ENCODE measurements around the gene AP1AR.
"Not testable (repeated sequence)": the region's sequence is repeated elsewhere in the genome, so short reads cannot be mapped to it uniquely, and the experiment has no call there.

The AP1AR gene

DNA sequence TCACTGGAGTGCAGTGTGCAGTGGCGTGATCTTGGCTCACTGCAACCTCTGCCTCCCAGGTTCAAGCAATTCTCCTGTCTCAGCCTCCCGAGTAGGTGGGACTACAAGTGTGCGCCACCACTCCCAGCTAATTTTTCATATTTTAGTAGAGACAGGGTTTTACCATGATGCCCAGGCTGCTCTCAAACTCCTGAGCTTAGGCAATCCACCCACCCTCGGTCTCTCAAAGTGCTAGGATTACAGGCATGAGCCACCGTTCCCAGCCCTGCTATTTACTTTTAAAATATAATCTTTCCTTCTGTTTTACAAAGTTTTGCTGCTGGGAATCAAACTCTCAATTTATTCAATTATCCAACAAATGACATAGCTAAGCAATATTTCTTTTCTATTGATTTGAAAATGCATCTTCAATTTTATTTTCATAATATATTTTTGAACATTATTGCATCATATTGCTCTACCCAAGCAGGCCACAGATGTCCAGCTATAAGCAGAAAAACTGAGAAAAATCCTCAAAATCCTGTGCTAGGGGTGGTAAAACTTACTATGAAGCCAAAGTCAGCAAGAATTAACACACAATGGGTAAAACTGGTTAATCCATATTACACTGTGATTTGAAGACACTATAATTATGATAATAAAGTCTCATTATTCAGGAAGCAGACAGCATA lies 48.9 kb downstream of the AP1AR start:
- DNase-seq, result no peak

DNA sequence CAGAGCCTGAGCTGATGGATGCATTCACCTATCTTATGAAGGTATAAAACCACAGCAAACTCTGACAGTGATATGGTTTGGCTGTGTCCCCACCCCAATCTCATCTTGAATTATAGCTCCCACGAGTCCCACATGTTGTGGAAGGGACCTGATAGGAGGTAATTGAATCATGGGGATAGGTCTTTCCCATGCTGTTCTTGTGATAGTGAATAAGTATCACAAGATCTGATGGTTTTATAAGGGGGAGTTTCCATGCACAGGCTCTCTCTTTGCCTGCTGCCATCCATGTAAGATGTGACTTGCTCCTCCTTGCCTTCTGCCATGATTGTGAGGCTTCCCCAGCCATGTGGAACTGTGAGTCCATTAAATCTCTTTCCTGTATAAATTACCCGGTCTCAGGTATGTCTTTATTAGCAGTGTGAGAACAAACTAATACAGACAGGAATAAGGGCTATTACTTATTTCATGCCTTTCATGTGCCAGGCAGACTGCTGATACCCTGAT lies 50.4 kb downstream of the AP1AR start:
- not testable (repeated sequence) for DNase-seq

DNA sequence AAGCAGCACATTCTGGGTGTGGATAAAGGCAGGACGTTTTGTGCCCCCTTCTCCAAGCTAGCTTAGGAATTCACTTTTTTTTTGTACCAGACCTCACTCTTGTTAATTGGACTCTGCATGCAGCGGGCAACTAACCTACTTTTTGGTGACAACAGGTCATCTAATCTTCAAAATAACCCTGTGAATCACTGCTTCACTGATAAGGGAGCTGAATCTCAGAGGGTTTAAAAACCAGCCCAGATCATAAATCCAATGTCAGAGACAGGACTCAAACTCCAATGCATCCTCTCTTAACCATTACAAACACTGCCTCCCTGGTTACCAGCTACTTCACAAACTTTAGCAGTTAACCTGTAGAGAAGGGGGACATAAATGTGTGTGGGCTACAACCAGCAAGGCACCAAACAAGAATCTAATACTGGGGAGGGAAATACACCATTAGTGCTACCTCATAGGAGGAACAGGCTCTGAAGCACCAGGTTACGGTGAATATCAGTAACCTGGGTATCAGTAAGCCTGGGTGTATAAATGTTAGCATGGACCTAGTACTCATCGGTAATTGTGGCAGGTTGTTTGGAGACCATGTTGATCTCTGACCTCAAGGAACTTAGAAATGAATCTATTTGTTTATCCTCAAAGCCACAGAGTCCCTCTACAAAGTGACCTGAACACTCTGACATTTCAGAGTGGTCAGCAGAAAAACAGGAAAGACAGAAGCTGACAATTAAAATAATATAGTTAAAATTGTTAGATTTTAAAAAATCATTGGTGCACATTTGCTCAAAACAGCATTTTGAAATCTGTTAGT lies 51.5 kb downstream of the AP1AR start:
- no peak for DNase-seq

DNA sequence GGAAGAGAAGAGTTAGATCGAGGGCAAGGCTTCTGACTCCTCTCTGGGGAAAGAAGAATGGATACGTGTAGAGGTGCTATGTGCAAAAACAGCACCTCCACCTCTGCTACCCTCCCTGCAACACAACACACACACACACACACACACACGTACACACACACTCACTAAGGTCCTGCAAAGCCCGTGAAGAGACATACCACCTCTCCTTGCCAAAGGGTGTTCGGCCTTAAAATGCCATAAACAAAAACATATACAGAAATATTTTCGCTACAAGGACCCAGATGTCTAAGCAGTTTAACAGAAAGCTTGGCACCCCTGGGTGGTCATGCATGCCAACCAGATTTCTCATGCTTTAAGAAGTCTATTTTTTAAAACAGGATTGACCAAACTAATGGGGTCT lies 52.6 kb downstream of the AP1AR start:
- no peak for DNase-seq

DNA sequence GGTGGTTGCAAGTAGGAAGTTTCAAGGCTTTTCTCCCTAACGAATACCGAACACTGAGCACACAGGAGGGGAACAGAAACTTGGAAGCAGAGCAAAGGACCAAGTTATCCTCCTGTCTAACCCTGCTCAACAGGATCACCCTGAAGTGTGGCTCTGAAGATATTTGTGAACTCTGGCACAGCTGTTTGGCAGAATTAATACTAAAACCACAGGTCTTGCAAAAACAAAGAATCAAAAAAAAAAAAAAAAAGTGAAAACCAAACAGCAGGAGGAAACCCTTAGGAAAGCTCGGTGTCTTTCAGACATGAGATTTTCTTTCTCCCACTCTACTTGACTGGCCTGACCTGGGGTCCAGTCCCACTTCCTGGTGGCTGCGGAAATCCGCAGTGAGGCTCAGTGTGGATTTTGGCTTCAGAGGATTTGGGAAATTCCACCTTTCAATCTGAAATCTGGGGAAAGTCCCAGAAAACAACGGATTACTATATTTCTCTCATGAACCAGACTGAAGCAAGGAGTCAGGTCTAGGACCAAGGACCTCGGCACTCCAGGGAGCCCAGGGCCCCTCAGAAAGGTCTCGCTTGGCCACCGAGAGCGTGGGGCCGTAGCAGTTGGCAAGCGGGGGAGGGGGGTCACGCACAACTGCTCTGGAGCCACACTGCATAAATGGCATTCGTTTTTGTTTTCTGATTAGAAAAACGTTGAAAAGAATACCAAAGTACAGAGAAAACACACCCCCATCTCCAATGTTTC lies 53.2 kb downstream of the AP1AR start:
- DNase-seq, result no peak

DNA sequence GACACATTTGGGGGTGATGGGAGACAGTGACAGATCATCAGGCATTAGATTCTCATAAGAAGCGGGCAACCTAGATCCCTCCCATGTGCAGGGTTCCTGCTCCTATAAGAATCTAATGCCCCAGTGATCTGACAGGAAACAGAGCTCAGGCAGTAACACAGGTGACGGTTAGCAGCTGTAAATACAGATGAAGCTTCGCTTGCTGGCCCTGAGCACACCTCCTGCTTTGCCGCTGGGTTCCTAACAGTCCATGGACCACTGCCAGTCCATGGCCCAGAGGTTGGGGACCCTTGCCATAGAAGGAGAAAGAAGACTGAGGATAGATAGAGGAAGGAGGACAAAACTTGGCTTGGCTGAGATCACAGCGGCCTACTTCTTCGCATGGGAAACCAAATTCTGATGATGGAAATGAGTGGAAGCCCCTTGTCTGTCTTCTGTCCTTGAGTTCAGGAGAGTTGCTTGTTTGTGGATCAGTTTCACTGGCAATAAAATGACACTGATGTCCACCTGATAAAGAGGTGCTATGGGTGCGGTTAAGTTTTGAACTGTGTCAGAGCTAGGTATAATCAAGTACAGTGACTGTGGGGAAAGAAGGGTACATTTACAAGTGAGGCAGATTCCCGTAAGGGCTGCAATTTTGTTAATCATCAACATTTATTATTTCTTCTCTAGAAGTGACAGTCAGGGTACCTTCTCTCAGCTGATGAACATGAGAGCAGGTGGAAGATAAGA lies 55.8 kb downstream of the AP1AR start:
- DNase-seq, result no peak

DNA sequence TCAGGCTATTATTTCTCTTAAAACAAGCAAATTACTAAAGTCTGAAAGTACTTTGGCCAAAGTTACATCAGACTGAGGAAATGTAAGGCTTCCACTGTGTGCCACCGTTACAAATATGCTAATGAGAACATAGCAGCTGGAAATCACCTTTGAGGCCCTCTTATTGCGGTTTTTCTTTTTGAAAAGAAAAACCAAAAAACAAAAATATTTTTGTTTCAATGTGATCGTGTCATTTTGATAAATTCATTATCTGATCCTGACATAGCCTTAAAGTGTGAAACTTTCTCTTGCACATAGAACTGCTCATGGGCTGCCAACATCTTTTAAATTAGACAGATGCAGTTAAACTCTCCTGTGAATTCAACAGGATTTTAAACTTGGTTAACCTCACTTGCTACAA lies 56.9 kb downstream of the AP1AR start:
- no peak for DNase-seq

DNA sequence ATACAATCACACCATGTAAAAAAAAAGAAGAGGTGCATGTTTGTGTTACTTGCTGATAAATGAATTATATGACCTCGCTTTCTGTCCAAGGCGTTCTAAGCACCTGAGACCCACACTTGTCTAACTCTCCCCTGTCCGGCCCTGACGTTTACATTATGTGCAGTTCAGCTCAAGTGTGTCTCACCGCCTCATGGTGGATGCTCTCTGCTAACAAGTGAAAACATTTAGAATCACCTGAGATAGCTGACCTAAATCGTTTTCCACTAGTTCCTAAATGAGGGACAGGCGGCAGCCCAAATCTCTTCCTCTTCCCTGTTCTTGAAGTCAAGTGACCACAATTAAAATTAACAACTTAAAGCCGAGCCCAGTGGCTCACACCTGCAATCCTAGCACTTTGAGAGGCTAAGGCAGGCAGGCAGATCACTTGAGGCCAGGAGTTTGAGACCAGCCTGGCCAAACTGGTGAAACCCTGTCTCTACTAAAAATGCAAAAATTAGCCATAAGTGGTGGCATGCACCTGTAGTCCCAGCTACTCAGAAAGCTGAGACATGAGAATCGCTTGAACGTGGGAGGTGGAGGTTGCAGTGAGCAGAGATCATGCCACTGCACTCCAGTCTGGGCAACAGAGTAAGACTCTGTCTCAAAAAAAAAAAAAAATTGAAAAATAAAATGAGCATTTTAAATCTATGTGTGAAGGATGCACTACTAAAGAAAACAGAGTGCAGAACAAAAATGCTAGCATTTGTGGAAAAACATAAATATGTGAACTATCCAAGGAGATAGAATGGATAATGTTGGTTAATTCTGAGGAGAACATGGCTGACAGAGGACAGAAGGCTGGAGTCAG lies 58.0 kb downstream of the AP1AR start:
- DNase-seq, result no peak

DNA sequence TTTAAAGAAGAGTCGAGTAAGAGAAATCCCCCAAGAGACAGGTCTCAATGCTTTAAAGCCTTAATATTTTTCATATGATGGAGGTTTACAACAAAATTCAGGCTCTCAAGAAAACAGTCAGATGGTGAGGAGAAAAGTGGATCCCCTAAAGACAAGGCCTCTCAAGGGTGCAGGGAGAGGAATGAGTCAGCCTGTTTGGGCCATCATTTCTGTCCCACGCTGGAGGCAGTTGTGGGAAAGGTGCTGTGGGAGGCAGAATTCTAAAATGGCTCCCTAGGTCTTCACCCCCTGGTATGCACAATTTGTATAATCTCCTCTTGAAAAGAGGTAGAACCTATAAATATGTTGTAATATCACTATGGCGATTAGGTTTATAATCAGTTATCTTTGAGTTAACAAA lies 58.8 kb downstream of the AP1AR start:
- DNase-seq, result no peak

DNA sequence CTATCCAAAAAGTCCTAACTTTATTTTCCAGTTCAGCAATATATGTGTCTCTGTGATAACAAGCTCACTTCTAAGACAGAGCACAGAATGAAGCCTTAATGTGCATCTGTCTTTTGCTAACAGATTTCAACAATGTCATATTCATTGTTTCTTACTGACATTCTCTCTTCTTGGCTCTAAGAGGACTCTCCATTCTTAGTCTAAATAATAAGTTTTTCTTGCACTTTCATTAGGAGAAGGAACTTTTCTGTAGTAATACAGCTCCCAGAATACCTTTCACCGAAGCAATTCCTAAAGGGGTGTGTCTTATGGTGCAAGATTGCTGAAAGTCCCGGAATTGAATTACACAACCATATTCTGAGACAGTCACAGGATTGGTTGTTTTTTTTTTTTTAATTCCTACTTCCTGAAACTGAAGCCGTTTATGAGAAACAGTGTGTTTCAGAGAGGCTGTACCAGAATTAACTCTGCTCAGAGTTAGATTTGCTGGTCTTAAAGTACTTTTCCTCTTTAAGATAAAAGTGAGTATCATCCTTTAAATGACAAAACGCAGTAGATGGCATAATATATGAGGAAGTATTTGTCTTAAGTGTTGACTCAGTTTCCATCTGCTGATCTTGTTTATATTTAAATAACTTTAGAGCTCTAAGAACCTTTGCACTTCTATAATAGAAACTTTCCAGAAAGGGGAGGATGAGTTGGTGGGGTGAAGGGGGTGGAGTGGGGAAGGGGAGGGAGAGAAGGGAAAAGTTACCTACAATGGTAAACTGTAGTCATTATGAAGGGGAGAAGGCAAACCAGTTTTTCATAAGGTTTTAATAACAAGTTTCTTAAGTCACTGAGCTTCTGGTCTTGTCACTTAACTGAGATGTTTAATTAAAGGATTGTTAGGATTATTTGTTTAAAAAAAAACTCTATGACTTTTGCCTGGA lies 65.6 kb downstream of the AP1AR start, which contains the start of gene ALPK1:
Gene ALPK1, plus strand, starts transcription at position 421 of the 932 bp plus-strand sequence.
- DNase-seq, result no peak

DNA sequence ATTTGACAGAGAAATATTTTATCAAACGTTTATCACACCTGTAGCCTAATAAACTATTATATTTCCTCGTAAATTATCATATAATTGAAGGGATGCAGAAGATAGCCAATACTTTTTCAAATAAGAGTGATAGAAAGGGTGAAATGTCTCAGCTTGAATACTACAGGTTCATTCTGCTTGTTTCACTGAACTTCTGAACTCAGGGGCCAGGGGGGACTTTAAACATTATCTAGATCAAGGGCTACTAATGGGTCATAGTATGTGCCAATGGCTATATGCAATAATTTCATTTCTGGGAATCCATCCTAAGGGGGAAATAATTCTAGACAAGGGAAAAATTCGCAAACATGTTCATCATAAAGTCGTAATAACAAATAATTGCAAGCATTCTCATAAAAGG lies 68.1 kb downstream of the AP1AR start:
- DNase-seq, result no peak

DNA sequence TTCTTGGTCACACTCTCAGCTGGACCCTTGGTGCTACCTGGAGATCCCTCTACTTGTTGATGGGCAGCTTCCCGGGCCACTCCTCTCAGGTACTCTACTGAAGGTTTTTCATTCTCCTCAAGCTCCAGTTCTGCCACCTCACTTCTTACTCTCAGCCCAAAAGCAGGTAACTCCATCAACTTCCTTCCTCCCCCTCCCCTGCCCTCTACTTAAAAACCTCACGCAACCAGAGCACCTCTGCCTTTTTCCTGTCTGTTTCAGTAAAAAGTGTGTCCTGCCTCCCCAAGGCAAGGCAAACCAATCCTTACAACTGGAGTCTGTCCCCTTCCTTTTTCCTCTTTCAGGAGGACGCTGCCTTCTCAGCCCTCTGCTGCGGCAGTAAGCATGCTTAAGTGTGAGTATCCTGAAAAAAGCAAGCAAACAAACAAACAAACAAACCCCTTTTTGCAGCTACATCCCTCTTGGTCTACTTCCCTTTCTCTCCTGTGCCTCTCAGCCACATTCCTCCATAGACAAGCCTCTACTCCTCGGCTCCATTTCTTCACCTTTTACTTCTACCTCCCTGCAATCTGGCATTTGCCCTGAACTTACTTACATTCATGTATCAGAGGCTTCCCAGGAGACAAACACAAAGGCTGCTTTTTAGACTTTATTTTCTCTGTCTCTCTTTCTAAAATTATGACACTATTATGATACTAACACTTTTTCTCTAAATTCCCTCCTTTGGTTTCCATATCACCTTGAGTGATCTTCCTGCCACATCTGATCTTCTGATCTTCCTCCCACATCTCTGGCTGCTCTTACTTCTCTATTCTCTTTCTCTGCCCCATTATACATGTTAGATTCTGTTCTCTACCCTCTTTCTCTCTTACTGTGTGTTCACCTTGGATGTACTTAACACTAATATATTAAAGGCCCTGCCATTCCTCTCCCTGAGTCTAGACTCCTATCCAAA lies 71.0 kb downstream of the AP1AR start:
- DNase-seq, result no peak

DNA sequence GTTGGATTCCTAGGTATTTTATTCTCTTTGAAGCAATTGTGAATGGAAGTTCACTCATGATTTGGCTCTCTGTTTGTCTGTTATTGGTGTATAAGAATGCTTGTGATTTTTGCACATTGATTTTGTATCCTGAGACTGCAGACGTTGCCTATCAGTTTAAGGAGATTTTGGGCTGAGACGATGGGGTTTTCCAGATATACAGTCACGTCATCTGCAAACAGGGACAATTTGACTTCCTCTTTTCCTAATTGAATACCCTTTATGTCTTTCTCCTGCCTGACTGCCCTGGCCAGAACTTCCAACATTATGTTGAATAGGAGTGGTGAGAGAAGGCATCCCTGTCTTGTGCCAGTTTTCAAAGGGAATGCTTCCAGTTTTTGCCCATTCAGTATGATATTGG lies 73.9 kb downstream of the AP1AR start:
- not testable (repeated sequence) for DNase-seq

DNA sequence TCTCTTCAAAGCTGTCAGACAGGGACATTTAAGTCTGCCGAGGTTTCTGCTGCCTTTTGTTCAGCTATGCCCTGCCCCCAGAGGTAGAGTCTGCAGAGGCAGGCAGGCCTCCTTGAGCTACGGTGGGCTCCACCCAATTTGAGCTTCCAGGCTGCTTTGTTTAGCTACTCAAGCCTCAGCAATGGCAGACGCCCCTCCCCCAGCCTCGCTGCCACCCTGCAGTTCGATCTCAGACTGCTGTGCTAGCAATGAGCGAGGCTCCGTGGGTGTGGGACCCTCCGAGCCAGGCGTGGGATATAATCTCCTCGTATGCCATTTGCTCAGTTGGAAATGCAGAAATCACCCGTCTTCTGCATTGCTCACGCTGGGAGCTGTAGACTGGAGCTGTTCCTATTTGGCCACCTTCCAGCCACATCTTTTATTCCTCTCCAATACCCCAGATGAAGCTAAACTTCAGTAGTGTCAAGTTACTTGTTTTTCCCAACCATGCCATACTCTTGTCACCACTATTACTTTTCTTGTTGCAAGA lies 77.7 kb downstream of the AP1AR start:
- DNase-seq, result peak; percentile 52

DNA sequence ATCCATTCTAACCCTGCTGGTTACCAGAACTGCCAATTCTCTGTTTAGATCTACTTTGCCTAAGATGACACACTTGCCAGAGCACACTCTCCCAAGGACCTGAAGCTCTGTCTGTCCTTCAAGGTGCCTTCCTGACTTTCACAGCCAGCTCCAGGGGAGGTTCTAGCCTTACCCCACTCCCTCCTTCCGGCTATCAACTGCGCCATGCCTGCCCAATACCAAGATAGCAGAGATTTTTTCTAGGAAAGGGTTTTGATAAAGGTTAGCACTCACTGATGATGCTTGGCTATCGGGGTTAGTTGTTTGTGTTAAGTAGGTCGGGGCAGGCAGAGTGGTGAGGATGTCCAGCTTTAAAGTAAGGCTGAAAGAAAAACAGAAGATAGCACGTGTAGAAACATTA lies 79.9 kb downstream of the AP1AR start:
- no peak for DNase-seq

DNA sequence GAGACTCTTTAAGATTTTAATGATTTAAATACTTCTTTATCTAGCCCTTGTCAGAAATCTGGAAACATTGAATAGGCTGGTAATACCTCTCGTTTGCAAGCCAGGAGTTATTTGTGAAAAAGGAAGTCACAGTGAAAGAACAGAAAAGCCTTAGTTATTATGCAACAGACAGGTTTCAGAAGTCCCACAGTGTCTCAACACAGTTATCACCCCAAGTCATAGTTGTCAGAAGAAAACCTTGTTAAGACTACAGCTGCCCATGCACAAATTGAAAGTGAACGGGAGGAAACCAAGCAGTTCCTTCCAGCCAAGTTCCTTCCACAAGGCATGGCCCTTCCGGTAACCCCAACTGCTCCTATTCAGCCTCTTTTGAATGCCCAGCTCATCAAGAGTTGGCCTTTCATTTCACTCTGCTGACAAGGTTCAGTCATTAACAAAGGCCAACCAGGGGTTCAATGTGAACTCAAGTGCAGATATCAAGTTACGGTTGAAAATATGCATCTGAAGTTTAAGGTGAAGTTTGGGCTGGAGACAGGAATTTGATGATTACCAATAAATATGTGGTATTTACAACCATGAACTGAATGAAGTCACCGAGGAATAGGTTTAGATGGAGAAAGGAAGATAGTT lies 81.1 kb downstream of the AP1AR start:
- no peak for DNase-seq

DNA sequence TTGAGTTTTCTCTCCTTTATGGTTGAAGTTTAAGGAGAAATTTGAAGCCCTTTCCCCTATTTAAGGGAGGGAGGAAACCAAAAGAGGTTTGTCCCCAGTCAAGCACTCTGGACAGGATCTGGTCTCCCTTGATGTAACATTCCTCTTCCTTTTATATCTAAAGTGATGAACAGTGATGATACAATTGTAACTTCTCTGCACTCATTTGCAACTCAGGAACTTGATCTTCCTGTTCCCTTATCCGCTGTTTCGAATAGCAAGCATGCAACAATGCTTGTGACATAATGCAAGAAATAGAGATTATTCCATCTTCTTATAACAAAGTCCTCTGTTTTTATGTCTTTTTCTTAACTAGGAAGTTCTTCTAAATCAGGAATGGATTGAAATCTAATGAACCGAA lies 83.9 kb downstream of the AP1AR start:
- DNase-seq, result no peak

DNA sequence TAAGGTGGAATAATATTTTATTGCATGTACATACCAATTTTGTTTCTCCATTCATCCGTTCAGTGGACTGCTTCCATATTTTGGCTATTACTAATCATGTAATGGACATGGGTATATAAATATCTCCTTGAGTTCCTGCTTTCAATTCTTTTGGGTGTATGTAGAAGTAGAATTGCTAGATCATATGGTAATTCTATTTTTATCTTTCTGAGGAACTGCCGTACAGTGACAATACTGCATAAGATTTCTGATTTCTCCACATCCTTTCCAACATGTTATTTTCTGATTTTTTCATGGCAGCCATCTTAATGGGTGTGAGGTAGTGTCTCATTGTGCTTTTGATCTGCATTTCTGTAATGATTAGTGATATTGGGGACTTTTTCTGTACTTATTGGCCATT lies 84.8 kb downstream of the AP1AR start:
- no peak for DNase-seq
